HG03159 (cell line): ENCODE measurements around the gene SLC43A3.

Source experiments
- ATAC-seq: cut with Tn5 transposase; IDR thresholded peaks from one replicate; pipeline ENCODE4 v1.9.1; 2021; ENCODE audit warnings: mild to moderate bottlenecking, moderate library complexity; ENCODE audit not compliant: unreplicated experiment

Gene SLC43A3

GRCh38 chr11:57430952-57431351, 4.0 kb upstream of the SLC43A3 start:
- no peak for ATAC-seq

- ATAC-seq, result no peak
These were observed 3.0 kb upstream of the SLC43A3 start for GRCh38 chr11:57429946-57430345.

GRCh38 chr11:57428643-57429042, 1.7 kb upstream of the SLC43A3 start:
- ATAC-seq, result no peak

GRCh38 chr11:57427727-57428082, 784 bp upstream of the SLC43A3 start:
- ATAC-seq, result no peak

DNA sequence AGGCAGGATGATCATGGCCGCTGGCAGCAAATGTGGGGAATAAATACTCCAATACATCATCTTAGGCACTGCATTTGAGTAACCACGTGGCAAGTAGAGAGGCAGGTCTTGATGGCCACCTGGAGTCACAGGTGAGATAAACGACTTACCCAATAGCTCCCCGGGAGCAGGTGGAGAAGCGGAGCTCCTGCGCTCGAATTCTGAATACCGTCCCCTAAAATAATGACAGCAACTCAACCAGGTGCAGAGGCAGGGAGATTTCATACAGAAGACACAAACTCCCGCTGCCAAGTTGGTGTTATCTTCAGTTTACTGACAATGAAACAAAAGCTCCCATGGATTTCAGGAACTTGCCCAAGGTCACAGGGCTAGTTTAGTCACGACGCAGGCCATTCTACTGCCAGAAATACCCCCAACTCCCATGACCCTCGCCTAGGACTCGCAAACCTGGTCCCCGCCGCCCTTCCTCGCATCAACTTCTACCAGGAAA, 437 bp downstream of the SLC43A3 start:
- ATAC-seq, result no peak

DNA sequence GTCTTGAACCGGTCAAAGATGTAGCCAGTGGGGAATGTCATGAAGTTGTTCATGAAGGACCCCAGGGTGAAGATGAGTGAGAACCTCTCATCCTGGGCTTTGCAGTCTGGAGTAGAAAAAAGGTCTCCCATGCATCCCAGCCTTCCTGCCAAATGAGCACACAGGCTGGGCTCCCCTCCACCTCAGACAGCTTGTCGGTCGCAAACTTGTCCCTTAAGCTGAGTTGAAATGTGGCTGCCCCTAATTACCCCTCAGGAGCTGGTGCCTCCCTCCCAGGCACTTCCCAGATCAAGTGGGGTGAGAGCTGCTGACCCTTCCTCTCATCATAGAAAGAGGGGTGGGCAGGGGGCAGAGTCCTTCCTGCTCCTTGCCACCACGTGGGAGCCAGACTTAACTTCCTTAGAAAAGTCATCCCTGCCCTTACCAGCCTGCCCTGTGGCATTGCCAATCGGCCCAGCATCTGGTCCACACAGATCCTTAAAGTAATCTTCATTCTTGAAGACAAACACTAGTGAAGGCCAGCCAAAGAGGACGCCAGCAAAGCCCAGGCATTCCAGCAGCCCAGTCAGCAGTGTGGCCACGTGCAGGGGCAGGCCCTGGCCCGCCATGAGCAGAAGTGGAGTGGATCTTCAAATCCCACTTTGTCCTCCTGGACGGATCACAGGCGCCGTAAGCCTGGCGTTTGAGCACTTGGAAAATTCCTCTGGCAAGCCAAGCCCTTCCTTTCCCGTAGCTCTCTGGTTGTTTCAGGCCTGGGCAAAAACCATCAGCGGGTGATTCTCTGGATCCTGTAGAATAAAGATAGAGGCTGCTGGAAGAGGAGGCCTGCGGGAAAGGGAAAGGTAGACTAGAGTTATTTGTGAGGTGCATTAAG, 1.1 kb downstream of the SLC43A3 start:
- ATAC-seq, result no peak

- peak; percentile 91 for ATAC-seq
These were observed 1.9 kb downstream of the SLC43A3 start for GRCh38 chr11:57424792-57425564.

GRCh38 chr11:57424137-57424791, 2.7 kb downstream of the SLC43A3 start:
- no peak for ATAC-seq

GRCh38 chr11:57422669-57423068, 4.3 kb downstream of the SLC43A3 start:
- ATAC-seq, result no peak

DNA sequence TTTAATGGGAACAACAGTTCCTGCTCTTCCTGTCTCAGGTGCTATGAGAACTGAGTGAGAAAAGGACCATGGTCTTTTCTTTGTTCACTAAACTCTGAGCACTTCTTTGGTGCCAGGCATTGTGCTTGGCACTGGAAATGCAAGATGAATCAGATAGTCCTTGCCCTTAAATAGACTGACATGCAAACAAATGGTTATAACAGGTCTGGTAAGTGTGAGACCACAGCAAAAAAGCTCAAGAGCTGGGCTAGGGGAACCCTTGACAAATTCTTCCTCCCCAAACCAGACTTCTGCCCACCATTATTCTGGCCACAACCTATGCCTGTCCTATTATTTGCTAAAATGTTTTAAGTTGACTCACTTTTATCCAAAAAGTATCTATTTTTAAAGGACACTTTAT, 5.1 kb downstream of the SLC43A3 start:
- ATAC-seq, result no peak

GRCh38 chr11:57421066-57421465, 5.9 kb downstream of the SLC43A3 start:
- ATAC-seq, result no peak

DNA sequence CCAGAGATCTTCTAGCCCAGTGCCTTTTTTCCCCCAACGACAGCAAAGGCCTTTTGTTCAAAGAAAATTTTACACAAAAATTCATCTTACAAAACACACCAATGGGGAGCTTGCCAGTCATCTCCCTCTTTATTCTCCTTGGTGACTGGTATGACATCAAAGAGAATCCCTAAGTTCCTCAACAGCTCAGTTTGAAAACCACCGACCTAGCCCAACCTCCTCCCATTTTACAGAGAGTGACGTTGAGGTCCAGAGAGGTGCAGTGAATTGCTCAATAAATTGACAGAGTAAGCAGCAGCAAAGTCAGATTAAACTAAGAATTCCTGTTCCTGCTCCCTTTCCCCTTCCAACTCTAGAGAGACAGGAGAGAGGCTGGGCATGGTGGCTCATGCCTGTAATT, 7.8 kb downstream of the SLC43A3 start:
- ATAC-seq, result no peak

- ATAC-seq, result no peak
These were observed 8.8 kb downstream of the SLC43A3 start for GRCh38 chr11:57418131-57418530.

- no peak for ATAC-seq
These were observed 9.9 kb downstream of the SLC43A3 start for GRCh38 chr11:57417056-57417455.

- no peak for ATAC-seq
These were observed 10.5 kb downstream of the SLC43A3 start for GRCh38 chr11:57416436-57416835.

GRCh38 chr11:57414612-57415212, 12.2 kb downstream of the SLC43A3 start:
- no peak for ATAC-seq

GRCh38 chr11:57413681-57414080, 13.2 kb downstream of the SLC43A3 start:
- no peak for ATAC-seq

- no peak for ATAC-seq
These were observed 16.6 kb downstream of the SLC43A3 start for GRCh38 chr11:57410287-57410686.

DNA sequence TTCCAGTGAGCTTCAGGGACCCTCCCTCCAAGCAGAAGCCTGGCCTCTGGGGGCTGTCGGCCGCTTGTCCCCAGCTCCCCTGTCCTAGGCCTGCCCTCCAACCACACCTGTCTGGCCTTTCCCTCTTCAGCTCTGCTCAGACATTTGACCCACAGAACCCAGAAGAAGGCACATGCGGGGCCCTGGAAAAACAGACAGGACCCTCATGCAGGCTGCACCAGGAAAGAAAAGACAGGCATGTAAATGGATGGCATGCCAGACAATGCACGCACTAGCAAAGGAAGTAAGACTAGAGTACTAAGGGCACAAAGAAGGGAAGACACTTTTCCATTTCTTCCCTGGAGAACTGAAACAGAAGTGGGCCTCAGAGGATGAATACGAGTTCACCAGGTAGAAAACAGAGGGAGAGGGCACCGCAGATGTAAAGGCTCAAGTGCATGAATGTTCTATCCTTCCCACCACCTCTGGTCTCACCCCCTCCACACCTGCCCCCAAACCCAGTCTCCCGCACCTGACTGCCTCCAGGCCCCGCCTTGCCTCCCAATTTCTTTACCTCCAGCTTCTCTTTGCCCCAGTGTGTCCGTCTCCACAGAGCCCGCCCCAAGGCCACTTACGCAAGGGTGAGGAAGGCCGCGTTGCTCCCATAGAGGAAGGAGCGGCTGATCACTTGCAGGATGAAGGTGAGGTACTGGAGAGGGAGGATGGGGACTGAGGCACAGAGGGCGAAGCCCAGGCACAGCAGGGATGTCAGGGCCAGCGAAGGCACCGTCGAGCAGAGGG, 17.4 kb downstream of the SLC43A3 start:
- ATAC-seq, result no peak

DNA sequence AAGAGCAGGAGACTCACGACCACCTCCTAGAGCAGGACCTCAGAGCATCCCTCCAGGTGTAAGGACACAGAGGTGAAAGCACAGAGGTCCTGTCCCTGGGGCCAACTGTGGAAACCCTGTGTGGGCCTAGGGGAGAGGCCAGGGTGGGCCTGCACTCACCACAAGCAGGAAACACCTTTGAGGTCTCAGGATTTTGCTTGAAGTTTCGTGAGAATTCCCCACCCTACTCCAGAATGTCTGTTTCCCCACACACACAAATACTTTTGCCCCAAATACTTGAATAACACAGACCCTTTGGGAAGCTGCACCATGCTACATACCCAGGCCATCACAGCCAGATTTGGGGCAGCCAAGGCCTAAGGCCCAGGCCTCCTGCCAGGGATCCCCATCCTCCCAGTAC, 18.1 kb downstream of the SLC43A3 start:
- no peak for ATAC-seq
